Measurements from ENCODE around the gene HOXD3.

GRCh38 chr2:176134035-176134434, 23.1 kb upstream of the HOXD3 start:
- TF ChIP-seq, protein P1, sequence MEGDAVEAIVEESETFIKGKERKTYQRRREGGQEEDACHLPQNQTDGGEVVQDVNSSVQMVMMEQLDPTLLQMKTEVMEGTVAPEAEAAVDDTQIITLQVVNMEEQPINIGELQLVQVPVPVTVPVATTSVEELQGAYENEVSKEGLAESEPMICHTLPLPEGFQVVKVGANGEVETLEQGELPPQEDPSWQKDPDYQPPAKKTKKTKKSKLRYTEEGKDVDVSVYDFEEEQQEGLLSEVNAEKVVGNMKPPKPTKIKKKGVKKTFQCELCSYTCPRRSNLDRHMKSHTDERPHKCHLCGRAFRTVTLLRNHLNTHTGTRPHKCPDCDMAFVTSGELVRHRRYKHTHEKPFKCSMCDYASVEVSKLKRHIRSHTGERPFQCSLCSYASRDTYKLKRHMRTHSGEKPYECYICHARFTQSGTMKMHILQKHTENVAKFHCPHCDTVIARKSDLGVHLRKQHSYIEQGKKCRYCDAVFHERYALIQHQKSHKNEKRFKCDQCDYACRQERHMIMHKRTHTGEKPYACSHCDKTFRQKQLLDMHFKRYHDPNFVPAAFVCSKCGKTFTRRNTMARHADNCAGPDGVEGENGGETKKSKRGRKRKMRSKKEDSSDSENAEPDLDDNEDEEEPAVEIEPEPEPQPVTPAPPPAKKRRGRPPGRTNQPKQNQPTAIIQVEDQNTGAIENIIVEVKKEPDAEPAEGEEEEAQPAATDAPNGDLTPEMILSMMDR (conservative IDR thresholded peaks at IDR 0.05; ENCODE audit: low read length), result no peak
- no peak for TF ChIP-seq EZH2phosphoT487 (IDR thresholded peaks at IDR 0.05; ENCODE audit: borderline replicate concordance)
